ENCODE data around the gene KIRREL2. TPM values are rescaled to one million over a fixed set of nuclear protein-coding genes. Genes with fewer than 3 reads are reported as not detected.

KIRREL2 gene
- total and polyA plus RNA-seq, 2 of the 8 experiments (the other 6 are each of a cell fraction or from before 2014, with no cell fraction given): 2.4 to 4.6 TPM

GRCh38 chr19:35852029-35852780 is 4.5 kb upstream of the KIRREL2 start, which contains the start of gene NPHS1:
TSS of gene NPHS1 (minus strand) at chr19:35852504. CDS start at chr19:35851837, 667 bp downstream.
- no peak within 1 kb of the TSS for H4K5ac ChIP-seq (ENCODE audit: insufficient read length, low read depth, low read length)
- no peak within 1 kb of the TSS for H2BK20ac ChIP-seq (ENCODE audit: low read length)
- ChIA-PET CTCF (ENCODE audit: partially characterized antibody) (interaction anchor here (1.3 to 2.5 kb wide), 3 partner anchors 8 to 77 kb away, joined by 3 to 18 read pairs (median 4); no protein-coding TSS in a partner anchor), POLR2A (ENCODE audit: partially characterized antibody) (interaction anchor here (1.0 kb wide), 1 partner anchor 9 kb away, joined by 4 read pairs; no protein-coding TSS in a partner anchor)
- DNase-seq (ENCODE audit: low read depth in 1 of 2, low spot score in 2 of 2) (no peak), FAIRE-seq (no peak)
- H3K4me2 ChIP-seq (ENCODE audit: insufficient read depth in 1 of 2, low read depth in 2 of 2, low read length in 2 of 2): peak within 1 kb of the TSS; percentile 34 to 51
- H3K56ac ChIP-seq (replicated peaks; ENCODE audit: insufficient read length, low read depth, low read length): no peak within 1 kb of the TSS
- H3K27ac ChIP-seq (ENCODE audit: low read depth, low read length): no peak within 1 kb of the TSS
- H2BK5ac ChIP-seq (ENCODE audit: low read depth, low read length): no peak within 1 kb of the TSS
- H3K18ac ChIP-seq (ENCODE audit: extremely low read depth, low read length): peak within 1 kb of the TSS; percentile 15
- H3K36me3 ChIP-seq (ENCODE audit: control insufficient read depth in 2 of 4, insufficient read depth in 4 of 4, low read length in 3 of 4): no peaks in the 10 kb centered on the region
- H4K20me1 ChIP-seq (replicated peaks in 1 of 2; ENCODE audit: control insufficient read depth in 1 of 2, insufficient read depth in 2 of 2, low read length in 2 of 2): peaks cover 0 to 1% of the 10 kb centered on the region in 2 experiments
- no peak within 1 kb of the TSS for H2BK15ac ChIP-seq (ENCODE audit: low read length)
- H3K4me3 ChIP-seq (ENCODE audit: extremely low read depth in 1 of 4, insufficient read depth in 2 of 4, low read depth in 3 of 4, low read length in 4 of 4): peak within 1 kb of the TSS in 1 of 4 experiments; percentile 41; a peak in 3 of 8 replicates
- no peak within 1 kb of the TSS for H2BK120ac ChIP-seq (replicated peaks; ENCODE audit: low read depth, low read length)
- peaks cover 0 to 12% (median 7%) of the 10 kb centered on the region in 4 experiments; a peak in 5 of 7 replicates for H3K4me1 ChIP-seq (replicated peaks in 1 of 4; ENCODE audit: control insufficient read depth in 3 of 4, insufficient read depth in 4 of 4, low read length in 3 of 4)
- H3K9me3 ChIP-seq (ENCODE audit: insufficient read depth in 2 of 2, low read depth in 1 of 2, low read length in 1 of 2): no peaks in the 10 kb centered on the region
- H3K4ac ChIP-seq (replicated peaks; ENCODE audit: insufficient read length, low read depth, low read length): no peak within 1 kb of the TSS
- no peak within 1 kb of the TSS for H3K23ac ChIP-seq (ENCODE audit: insufficient read length)
- no peak within 1 kb of the TSS for H3K9ac ChIP-seq (replicated peaks in 1 of 4; ENCODE audit: extremely low read depth in 1 of 4, low read depth in 3 of 4, low read length in 3 of 4)
- H3K79me1 ChIP-seq (ENCODE audit: low read depth, low read length): no peaks in the 10 kb centered on the region
- peak within 1 kb of the TSS; percentile 8 for H4K91ac ChIP-seq (replicated peaks; ENCODE audit: insufficient read length, low read length)
- H3K79me2 ChIP-seq (ENCODE audit: control insufficient read depth in 1 of 2, insufficient read depth in 2 of 2, low read length in 2 of 2): no peaks in the 10 kb centered on the region
- peak within 1 kb of the TSS; percentile 75; the same call in 1 of the 2 replicates for H2AK5ac ChIP-seq (ENCODE audit: low read depth, low read length)
- H3K14ac ChIP-seq (ENCODE audit: insufficient read length): no peak within 1 kb of the TSS
- H3K27me3 ChIP-seq (replicated peaks in 1 of 4; ENCODE audit: control insufficient read depth in 3 of 4, extremely low read depth in 1 of 4, insufficient read depth in 3 of 4, low read length in 3 of 4): peaks cover 3 to 26% (median 20%) of the 10 kb centered on the region in 4 experiments
- H4K8ac ChIP-seq (ENCODE audit: extremely low read depth, insufficient read depth, low read length): peak within 1 kb of the TSS; percentile 88
- H2AFZ ChIP-seq (ENCODE audit: low read length): no peak within 1 kb of the TSS; the same call in 1 of the 2 replicates
- no peak within 1 kb of the TSS for H2BK12ac ChIP-seq (ENCODE audit: low read depth, low read length)
- 90% methylated on average over 8 of the region's 9 CpGs; no CpG with 5 or more reads in 1 of the 2 experiments for WGBS, 2 experiments (ENCODE audit: extremely low coverage in 1 of 2, insufficient coverage in 1 of 2, insufficient read length in 1 of 2, insufficient replicate concordance in 2 of 2, low coverage in 1 of 2, low lambda C conversion rate in 2 of 2, missing lambda C conversion rate in 1 of 2)
- H3K23me2 ChIP-seq (ENCODE audit: low read depth, low read length): peaks cover 8% of the 10 kb centered on the region; the same call in 1 of the 2 replicates
- TF ChIP-seq RAD21 (IDR thresholded peaks at IDR 0.05 in 1 of 2, conservative IDR thresholded peaks at IDR 0.05 in 1 of 2; ENCODE audit: low read depth in 2 of 2, low read length in 2 of 2) (no peak), GABPA (IDR thresholded peaks at IDR 0.05; ENCODE audit: borderline replicate concordance, insufficient read depth, low read length) (no peak), USF2 (IDR thresholded peaks at IDR 0.05; ENCODE audit: low read length) (no peak), SIN3A (conservative IDR thresholded peaks at IDR 0.05 in 1 of 2, IDR thresholded peaks at IDR 0.05 in 1 of 2; ENCODE audit: low read depth in 1 of 2, low read length in 2 of 2) (no peak), CBX8 (IDR thresholded peaks at IDR 0.05; ENCODE audit: borderline replicate concordance, low read depth, low read length) (no peak), CHD2 (IDR thresholded peaks at IDR 0.05; ENCODE audit: low read length) (no peak), TBP (IDR thresholded peaks at IDR 0.05; ENCODE audit: low read depth, low read length) (no peak), ATF3 (IDR thresholded peaks at IDR 0.05; ENCODE audit: insufficient read depth, low read depth, low read length) (no peak), NRF1 (IDR thresholded peaks at IDR 0.05; ENCODE audit: low read depth, low read length) (no peak)

All from H1 (cell line).